Ishikawa (cell line): ENCODE data around the gene STK4.

ENCODE experiments used
- CREB1 ChIP-seq: IDR thresholded peaks from 2 replicates; pipeline ENCODE4 v1.6.1; 2012; ENCODE audit warnings: low read depth
- EGR1 ChIP-seq: IDR thresholded peaks from 2 replicates; pipeline ENCODE4 v1.6.1; 2012
- EP300 ChIP-seq: IDR thresholded peaks from 2 replicates; pipeline ENCODE4 v1.6.1; 2012; ENCODE audit warnings: borderline replicate concordance
- FOXM1 ChIP-seq: IDR thresholded peaks from 2 replicates; pipeline ENCODE4 v1.6.1; 2012; ENCODE audit warnings: low read depth, borderline replicate concordance
- NFIC ChIP-seq: IDR thresholded peaks from 2 replicates; pipeline ENCODE4 v1.6.1; 2012
- RAD21 ChIP-seq: IDR thresholded peaks from 2 replicates; pipeline ENCODE4 v1.6.1; 2012; ENCODE audit warnings: low read depth
- TEAD4 ChIP-seq: IDR thresholded peaks from 2 replicates; pipeline ENCODE4 v1.6.1; 2012
- USF1 ChIP-seq: IDR thresholded peaks from 2 replicates; pipeline ENCODE4 v1.6.1; 2012
- YY1 ChIP-seq: IDR thresholded peaks from 2 replicates; pipeline ENCODE4 v1.6.1; 2012; ENCODE audit warnings: low read depth
- ZBTB7A ChIP-seq: IDR thresholded peaks from 2 replicates; pipeline ENCODE4 v1.6.1; 2012; ENCODE audit warnings: low read depth

- TF ChIP-seq TEAD4 (no peak), EP300 (no peak), YY1 (no peak), CREB1 (no peak), EGR1 (no peak), NFIC (no peak), ZBTB7A (no peak), FOXM1 (no peak), USF1 (no peak), RAD21 (no peak)
Measured at GRCh38 chr20:45008521-45009049, 42.3 kb downstream of the STK4 start.
